Measurements from ENCODE around the gene ZFPL1.
"Not testable (repeated sequence)": the region's sequence is repeated elsewhere in the genome, so short reads cannot be mapped to it uniquely, and the experiment has no call there.

ZFPL1 gene

GRCh38 chr11:65115361-65116082 lies 31.5 kb downstream of the ZFPL1 start:
- no peak for DNase-seq (ENCODE audit: low spot score)

DNA sequence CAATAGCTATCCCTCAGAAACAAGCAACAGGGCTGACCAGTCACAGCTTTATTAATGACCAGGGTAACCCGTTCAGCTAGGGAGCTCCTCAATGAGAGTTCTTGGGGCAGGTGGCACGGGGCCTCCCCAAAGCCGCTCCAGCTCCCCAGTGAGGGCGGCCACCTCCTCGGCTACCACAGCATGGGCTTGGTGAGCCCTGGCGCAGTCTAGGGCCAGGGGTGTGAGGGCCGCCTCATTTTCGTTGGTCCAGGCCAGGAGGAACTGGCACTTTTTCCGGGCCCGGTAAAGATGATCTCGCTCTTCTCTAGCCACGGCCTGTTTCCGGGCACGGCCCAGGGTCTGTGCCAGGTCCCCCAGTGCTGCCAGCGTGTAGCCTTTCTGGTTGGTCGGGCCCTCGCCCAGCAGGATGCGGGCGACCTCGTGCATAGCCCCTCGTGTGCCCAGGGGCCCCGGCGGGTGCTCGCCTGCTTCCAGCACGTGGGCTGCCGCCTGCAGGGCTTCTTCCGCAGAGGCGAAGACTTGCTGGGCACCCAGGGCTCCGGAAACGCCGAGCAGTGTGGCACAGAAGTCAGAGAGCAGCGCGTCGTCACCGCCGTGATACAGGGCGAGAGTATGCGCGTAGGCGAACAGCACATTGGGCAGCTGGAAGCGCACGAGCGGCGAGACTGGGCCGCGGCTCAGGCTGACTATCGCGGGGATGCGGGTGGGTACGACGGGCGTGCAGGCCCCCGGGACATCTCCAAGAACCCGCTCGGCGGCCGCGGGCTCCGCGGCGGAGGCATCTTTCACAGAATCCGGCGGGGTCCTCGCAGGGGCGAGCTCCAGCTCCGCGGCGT lies 32.6 kb downstream of the ZFPL1 start:
- DNase-seq (ENCODE audit: low spot score) = no peak

GRCh38 chr11:65117206-65118096 lies 33.4 kb downstream of the ZFPL1 start, which contains the start of gene ZNHIT2:
Gene ZNHIT2 (minus strand): TSS chr11:65117701. CDS start chr11:65117653, 48 bp downstream.
- DNase-seq (ENCODE audit: low spot score) = peak; percentile 85

- no peak for DNase-seq (ENCODE audit: low spot score)
Observed at GRCh38 chr11:65118097-65118837, 34.2 kb downstream of the ZFPL1 start.

DNA sequence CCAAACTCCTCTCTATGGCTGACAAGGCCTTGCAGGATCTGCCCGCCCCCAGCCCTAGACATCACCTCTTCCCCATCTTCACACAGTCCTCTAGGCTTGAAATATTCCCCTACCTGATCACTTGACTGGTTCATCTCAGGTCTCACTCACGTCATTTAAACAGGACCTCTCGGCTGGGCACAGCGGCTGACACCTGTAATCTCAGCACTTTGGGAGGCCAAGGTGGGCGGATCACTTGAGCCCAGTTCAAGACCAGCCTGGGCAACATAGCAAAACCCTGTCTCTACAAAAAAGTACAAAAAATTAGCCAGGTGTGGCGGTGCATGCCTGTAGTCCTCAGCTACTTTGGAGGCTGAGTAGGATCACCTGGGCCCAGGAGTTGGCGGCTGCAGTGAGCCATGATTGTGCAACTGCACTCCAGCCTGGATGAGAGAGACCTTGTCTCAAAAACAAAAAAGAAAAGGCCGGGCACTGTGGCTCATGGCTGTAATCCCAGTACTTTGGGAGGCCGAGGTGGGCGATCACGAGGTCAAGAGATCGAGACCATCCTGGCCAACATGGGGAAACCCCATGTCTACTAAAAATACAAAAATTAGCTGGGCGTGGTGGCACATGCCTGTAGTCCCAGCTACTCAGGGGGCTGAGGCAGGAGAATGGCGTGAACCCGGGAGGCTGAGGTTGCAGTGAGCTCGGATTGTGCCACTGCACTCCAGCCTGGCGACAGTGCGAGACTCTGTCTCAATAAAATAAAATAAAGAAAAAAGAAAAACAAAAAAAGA lies 35.1 kb downstream of the ZFPL1 start:
- not testable (repeated sequence) for DNase-seq (ENCODE audit: low spot score)

- DNase-seq (ENCODE audit: low spot score) = no peak
Observed at GRCh38 chr11:65119670-65119995, 35.6 kb downstream of the ZFPL1 start.

GRCh38 chr11:65120831-65121230 lies 36.8 kb downstream of the ZFPL1 start:
- no peak for DNase-seq (ENCODE audit: low spot score)

DNA sequence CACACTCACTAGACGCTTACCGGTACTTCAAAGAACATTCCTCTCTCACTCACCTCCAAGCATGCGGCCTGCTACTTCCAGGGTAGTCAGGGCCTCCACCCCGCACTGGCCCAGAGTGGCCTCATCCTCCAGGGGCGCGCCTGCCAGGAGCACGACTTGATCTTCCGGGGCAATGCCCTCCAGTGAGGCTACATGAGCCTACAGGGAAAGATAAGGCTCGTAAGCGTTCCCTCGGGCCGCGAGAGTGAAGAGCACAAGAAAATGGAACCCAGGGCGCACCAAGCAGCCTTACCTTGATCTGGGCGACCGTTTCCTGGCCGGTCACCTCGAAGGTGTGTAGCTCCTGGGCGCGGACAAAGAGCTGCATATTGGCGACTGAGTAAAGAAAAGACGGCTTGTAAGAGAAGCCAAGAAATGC lies 37.4 kb downstream of the ZFPL1 start:
- no peak for DNase-seq (ENCODE audit: low spot score)

GRCh38 chr11:65121865-65122696 lies 38.1 kb downstream of the ZFPL1 start, which contains the start of the genes FAU and MRPL49:
Gene FAU (minus strand): TSS chr11:65122134. CDS start chr11:65121813, 321 bp downstream.
Gene MRPL49 (plus strand): TSS chr11:65122321. CDS start chr11:65122347, 26 bp downstream.
- peak; percentile 95 for DNase-seq (ENCODE audit: low spot score)

DNA sequence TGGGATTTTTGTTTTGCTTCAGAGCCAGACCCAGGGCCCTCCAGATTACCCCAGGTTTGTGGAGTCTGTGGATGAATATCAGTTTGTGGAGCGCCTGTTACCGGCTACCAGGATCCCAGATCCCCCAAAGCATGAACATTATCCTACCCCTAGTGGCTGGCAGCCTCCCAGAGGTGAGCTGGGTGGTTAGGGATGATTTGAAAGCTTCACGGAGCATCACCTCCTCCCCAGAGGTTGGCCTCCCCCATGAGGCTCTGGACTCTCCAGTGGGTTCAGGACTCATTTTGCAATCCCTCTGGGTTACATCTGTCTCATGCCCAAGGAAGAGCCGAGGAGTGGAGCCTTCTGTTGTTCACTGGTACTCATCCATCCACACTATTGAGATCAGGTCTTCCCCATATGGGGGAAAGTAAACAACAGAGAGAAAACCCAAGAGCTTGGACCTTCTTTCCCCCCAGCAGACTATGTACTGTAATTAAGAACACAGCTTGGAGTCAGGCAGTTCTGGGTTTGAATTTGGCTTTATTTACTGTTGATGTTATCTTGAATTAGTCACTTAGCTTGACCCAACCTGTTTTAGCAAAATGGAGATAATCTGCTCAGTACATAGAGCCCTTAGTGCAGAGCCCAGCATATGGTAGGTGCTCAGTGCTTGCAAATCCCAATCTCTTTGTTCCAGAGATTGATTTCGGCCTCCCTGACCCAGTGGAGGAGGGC lies 40.6 kb downstream of the ZFPL1 start:
- DNase-seq (ENCODE audit: low spot score) = no peak

DNA sequence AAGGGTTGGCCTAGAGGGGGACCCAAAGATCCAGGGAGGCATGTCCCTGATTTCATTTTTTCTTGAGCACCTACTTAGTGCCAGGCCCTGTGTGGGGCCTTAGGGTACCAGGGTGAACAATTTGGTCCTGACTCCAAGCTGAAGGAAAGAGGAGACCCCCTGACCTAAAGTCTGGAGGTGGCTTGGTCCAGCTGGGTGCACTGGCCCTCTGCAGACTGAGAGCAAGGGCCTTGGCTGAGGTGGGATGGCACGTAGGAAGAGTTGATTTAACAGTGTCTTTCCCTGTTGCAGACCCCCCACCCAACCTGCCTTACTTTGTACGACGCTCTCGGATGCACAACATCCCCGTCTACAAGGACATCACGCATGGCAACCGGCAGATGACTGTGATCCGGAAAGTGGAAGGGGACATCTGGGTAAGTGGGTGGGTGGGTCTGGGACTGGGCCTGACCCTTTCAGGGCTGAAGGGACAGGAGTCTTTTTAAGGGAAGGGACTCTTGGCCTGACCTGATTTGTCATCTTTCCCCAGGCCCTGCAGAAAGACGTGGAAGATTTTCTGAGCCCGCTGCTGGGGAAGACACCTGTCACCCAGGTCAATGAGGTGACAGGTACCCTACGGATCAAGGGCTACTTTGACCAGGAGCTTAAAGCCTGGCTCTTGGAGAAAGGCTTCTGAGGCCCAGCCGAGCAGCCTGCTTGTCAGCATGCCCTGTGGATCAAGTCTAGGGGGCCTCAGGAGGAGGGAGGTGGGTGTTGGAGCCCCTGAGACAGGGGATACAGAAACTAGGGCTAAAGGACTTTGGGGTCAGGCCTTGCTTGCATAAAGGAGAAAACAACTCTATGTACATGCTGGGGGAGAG lies 41.4 kb downstream of the ZFPL1 start:
- no peak for DNase-seq (ENCODE audit: low spot score)

- no peak for DNase-seq (ENCODE audit: low spot score)
Observed at GRCh38 chr11:65126624-65127274, 42.7 kb downstream of the ZFPL1 start.

- no peak for DNase-seq (ENCODE audit: low spot score)
Observed at GRCh38 chr11:65127473-65128181, 43.6 kb downstream of the ZFPL1 start.

- no peak for DNase-seq (ENCODE audit: low spot score)
Observed at GRCh38 chr11:65128182-65129145, 44.4 kb downstream of the ZFPL1 start.

DNA sequence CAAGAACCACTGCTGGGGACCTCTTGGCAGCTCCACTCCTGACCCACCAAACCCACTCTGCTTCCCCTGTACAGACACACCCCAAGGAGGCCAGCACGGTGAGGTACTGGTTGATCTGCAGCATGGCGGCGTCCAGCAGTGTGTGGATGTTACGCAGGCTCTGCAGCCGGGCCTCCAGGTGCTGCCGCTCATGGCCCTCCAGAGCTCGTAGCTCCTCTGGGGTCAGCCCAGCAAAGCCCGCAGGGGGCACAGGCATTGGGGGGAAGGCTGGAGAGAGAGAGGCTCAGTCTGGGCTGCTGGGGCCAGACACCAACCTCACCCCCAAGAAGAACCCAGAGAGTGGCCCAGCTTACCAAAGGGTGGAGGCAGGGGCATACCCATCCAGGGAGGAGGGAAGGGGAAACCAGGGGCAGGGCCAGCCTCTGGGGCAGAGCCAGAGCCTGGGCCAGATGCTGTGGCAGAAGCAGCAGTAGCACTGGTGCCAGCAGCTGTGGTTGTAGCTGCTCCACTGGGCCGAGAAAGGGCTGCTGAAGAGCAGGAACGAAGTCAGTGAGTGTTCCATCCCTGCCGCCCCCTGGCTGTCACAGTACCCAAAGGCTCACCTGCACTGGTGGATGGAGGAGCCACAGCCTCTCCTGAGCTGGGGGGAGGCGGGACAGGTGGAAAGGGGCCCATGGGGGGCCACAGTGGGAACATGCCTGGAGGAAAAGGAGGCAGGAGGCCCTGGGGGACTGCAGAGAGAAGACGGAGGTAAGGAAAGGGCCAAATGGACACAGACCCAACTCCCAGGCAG lies 45.8 kb downstream of the ZFPL1 start:
- DNase-seq (ENCODE audit: low spot score) = no peak
